ENCODE data around the gene MLIP.
"Not testable (repeated sequence)": the region's sequence is repeated elsewhere in the genome, so short reads cannot be mapped to it uniquely, and the experiment has no call there.

MLIP gene

GRCh38 chr6:54111341-54112045, at the start of gene MLIP:
Gene MLIP, plus strand, starts transcription at chr6:54111443. Its CDS starts 37 bp downstream, at chr6:54111480.
- no peak for DNase-seq

GRCh38 chr6:54063228-54063539, 48.1 kb upstream of the MLIP start:
- no peak for DNase-seq

GRCh38 chr6:54068694-54069093, 42.5 kb upstream of the MLIP start:
- no peak for DNase-seq

- DNase-seq, result no peak
These were observed 41.2 kb upstream of the MLIP start for GRCh38 chr6:54070025-54070424.

GRCh38 chr6:54071821-54072340, 39.4 kb upstream of the MLIP start:
- no peak for DNase-seq

- no peak for DNase-seq
These were observed 38.5 kb upstream of the MLIP start for GRCh38 chr6:54072635-54073313.

GRCh38 chr6:54073487-54073886, 37.8 kb upstream of the MLIP start:
- DNase-seq, result no peak

GRCh38 chr6:54074109-54074508, 37.1 kb upstream of the MLIP start:
- no peak for DNase-seq

GRCh38 chr6:54074578-54075195, 36.6 kb upstream of the MLIP start:
- no peak for DNase-seq

- DNase-seq, result no peak
These were observed 35.0 kb upstream of the MLIP start for GRCh38 chr6:54076159-54076789.

GRCh38 chr6:54081499-54081898, 29.7 kb upstream of the MLIP start:
- DNase-seq, result not testable (repeated sequence)

GRCh38 chr6:54083287-54083686, 28.0 kb upstream of the MLIP start:
- no peak for DNase-seq

GRCh38 chr6:54084231-54084630, 27.0 kb upstream of the MLIP start:
- DNase-seq, result no peak

GRCh38 chr6:54085047-54085446, 26.2 kb upstream of the MLIP start:
- DNase-seq, result no peak

GRCh38 chr6:54085541-54085940, 25.7 kb upstream of the MLIP start:
- DNase-seq, result peak in 1 of 2 experiments; percentile 22

GRCh38 chr6:54086439-54086838, 24.8 kb upstream of the MLIP start:
- no peak for DNase-seq

- DNase-seq, result no peak
These were observed 23.5 kb upstream of the MLIP start for GRCh38 chr6:54087721-54088120.

GRCh38 chr6:54093326-54093948, 17.8 kb upstream of the MLIP start:
- DNase-seq, result peak in 1 of 2 experiments; percentile 22

GRCh38 chr6:54094293-54094692, 16.9 kb upstream of the MLIP start:
- DNase-seq, result peak in 1 of 2 experiments; percentile 38

- peak in 1 of 2 experiments; percentile 31 for DNase-seq
These were observed 16.5 kb upstream of the MLIP start for GRCh38 chr6:54094786-54095185.

GRCh38 chr6:54095723-54096122, 15.5 kb upstream of the MLIP start:
- DNase-seq, result no peak

GRCh38 chr6:54096811-54097210, 14.4 kb upstream of the MLIP start:
- DNase-seq, result no peak

- no peak for DNase-seq
These were observed 13.5 kb upstream of the MLIP start for GRCh38 chr6:54097753-54098152.
